A204.1 (cell line): ENCODE data around the gene ARHGAP6.

Experiments used
- FAIRE-seq: peaks from 2 replicates; lab custom pipeline; 2012; peaks lifted over from hg19 to GRCh38; lab: Jason Lieb, UNC

ARHGAP6 gene

DNA sequence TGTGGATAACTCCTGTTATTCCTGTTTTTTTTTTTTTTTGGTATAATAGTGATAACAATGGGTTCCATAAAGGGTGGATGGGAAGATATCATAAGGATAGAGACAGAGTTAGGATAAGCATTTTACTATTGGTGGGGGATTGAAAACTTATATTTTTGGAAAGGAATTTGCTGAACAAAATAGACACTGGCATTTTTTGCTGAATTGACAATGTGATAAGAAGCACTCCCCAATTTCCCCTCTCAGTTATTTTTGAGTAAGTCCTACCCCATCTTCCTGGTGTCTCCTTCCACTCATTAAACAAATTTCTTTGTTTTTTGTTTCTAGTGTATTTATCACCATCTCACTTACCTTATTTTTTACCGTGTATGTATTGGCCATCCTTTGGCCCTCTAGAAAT is 316.7 kb downstream of the ARHGAP6 start:
- no peak for FAIRE-seq

DNA sequence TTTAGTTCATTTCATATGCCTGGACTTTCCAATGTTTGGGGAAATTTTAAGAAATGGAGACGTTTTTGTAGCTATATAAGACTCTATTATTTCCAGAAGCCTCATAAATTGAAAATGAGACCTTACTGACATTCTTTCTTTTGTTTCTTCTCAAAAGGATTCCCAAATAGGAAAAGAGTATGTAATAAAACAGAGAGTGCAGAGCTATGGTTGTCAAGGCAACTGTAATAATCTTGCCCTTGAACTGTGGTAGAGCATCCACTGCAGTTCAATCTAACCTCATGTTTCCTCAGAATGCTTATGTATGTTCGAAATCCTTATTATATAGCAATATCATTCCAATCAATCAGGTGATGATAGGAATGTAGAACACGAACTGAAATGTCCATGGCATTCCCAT is 318.4 kb downstream of the ARHGAP6 start:
- no peak for FAIRE-seq

DNA sequence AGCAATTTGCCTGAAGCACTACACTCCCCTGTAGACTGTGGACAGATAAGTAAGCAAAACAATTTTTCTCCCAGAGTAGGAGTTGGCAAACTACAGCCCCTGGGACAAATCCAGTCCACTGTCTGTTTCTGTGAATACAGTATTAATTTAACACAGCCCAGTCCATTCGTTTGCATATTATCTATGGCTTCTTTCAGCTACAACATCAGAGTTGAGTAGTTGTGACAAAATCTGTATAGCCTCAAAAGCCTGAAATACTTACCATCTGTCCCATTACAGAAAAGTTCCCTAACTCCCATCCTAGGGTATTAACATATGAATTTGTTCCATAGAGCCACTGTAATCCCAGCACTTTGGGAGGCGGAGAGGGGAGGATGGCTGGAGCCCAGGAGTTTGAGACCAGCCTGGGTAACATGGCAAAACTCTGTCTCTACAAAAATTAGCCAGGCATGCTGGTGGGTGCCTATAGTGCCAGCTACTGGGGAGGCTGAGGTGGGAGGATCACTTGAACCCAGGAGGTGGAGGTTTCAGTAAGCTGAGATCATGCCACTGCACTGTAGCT is 319.5 kb downstream of the ARHGAP6 start:
- no peak for FAIRE-seq

DNA sequence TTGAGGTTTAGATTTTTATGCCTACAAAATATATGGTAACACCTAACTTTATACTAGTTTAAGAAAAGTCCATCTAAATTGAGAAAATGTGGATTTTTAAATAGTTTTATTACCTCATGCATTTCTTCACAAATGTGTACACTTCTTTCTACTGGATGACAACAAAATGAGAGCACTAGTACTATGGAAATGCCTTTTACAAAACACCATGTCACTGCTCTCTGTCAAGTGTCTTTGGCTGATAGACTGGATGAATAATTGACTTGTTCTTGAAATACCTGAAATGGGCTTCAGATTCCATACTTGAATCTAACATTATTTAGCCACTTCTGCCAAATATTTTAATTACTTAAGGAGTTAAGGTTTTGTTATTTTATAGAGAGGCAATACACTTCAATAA is 323.0 kb downstream of the ARHGAP6 start:
- no peak for FAIRE-seq

DNA sequence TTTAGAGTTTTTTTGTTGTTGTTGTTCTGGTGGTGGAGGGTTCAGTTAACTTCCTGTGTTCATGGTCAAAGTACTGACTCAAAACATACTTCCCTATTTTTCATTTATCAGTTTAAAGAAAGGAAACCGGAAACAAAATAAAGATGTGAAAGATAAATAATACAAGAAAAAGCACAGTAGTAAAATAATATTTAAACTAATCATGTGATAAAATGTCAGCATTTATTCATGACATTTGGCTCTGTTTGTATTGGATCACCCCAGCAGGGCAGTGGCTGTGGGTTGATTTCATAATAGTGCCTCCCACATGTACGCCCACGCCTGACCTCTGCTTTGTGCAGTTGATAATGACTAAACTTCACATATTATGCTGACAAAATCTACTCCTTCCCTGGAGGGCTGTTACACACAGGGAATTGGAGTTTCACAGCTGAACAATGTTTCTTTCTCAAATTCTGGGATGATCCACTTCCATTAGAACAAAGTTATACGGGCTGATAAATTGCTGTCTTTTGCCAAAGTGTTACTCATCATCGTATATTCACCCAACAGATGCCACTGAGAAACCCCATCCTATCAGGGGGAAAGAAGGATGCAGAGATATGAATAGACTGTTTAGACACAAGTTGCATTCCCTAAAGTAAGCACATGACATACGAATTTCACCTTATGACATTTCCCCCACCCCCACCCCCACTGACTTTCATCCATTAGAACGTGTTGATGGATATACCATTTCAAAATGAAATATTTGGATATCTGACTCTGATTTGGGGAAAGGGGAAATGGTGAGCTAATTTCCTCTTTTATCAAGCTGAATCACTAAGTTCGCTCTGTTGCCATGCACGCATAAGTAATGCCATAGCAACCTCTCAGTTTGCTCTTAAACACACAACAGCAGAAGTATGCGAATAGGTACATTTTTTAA is 324.2 kb downstream of the ARHGAP6 start:
- FAIRE-seq = no peak

DNA sequence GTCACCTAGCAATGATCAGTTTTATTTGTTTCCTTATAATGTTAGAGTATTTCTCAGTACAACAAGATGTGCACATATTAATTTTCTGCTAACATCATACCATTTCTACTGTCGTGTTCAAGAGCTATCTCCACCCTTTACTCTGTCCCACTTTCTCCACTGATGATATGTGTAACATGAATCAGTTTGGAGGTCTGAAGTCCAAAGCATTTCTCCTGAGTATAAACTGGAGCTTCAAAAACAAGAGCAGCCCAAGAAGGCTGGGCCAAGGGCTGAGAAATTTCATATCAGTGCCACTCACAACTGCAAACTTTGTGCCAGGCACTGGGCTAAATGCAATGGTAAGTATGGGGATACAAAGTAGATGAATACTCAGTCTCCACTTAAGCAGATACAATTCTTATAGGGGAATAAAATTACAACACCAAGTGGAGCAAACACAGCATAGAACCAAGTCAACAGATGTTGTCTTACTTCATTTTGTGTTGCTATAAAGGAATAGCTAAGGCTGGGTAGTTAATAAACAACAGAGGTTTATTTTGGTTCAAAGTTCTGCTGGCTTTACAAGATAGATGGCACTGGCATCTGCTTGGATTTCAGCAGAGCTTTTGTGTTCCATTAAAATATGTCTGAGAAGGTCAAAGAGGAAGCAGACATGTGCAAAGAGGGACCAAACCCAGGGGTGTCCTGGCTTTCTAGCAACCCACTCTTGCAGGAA is 328.3 kb downstream of the ARHGAP6 start:
- FAIRE-seq = no peak

DNA sequence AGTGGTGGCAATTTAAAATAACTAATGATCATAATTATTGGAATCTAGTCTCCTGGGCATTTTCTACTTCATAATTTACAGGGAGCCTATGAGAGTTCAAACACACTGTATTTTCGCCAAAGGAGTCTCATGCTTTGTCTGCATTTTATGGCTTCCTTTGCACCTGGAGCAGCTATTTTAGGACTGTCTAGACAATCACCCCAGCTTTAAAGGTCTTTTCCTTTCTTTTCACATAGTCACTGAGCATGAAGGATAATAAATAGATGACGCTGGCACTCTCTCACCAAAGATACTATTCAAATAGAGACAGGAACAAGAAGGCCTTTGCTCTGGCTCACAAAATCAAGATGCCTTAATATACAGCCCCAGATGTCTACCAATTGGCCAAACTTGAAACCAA is 329.5 kb downstream of the ARHGAP6 start:
- FAIRE-seq = no peak

DNA sequence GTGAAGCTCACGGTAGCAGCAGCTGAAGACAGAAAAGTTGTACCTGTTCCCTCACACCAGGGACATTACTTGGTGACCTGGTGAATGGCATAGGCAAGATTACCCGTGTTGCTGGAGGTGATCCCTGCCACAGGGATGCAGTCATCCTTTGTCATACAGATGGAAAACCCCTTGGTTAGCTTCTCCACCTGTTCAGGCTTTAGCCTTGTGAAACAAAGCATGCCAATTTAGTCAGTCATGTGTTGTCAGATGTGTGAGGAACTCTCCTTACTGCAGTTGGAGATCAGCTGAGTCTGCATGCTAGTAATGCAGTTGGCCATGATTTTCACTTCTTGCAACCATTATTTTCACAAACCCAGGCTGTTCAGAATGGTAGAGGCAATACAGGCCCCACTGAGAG is 331.6 kb downstream of the ARHGAP6 start:
- FAIRE-seq = no peak

DNA sequence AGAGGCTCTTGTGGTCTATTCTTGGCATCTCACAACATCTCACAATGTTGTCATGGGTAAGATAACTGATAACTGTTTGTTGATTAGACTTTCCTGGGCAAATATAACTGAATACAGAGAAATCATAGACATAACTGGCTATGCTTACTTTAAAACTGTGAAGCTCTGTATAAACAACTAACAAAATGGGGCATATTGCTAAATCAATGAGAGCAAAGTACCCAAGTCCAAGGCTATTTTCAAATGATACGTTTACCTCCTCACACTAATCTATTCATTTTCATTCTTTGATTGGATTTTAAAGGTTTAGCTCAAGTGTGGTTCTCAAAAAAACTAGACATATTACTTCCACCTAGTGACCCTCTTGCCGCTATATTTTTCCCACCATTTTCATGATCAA is 333.9 kb downstream of the ARHGAP6 start:
- FAIRE-seq = no peak

DNA sequence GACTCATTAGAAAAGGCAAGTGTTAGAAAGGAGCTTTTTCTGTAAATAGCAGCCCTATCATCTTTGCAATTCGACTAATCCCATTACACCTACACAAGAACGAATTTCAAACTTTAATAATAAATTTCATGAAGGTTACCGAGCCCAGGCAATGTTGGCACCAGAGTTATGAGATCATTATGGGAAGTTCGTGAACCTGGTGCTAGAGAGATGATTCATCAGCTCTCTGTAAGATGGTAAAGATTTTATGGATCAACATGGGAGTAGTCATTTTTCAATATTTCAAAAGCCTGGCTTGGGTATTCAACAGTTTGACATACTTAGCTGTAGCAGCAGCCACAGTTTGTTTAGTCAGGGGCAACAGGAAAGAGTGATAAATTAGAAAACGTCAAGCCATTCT is 336.7 kb downstream of the ARHGAP6 start:
- FAIRE-seq = no peak

DNA sequence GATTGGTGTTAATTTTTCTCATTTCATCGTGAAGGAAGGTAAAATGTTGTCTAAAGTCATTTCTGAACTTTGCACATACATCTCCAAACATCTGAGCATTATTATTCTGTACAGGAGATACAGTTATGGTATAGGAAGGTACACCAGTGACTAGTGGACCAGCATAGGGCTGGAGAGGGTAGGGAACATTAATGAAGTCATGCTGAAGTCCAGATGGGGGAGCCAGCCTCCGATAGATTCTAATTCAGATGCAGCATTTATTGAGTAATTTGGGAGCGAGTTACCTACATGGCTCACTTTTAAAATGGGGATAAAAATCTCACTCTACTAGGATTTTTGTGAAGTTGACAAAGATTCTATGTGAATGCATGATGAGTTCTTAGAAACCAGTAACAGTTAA is 337.6 kb downstream of the ARHGAP6 start:
- no peak for FAIRE-seq

DNA sequence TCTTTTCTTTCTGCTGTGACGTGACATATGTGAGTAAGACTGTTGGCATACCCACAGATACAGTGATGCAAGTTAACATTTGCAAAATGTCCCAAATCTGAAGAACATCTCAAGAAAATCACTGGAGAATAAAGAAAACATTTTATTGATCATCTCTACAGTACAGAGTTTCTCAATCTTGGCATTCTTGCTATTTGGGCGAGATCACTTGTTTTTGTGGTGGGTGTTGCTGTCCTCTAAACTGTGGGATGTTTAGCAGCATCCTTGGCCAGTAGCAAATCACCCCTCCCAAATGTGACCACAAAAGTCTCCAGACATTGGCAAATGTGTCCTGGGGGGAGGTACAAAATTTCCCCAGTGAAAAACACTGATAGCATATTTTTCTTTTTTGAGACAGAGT is 343.7 kb downstream of the ARHGAP6 start:
- FAIRE-seq = no peak

DNA sequence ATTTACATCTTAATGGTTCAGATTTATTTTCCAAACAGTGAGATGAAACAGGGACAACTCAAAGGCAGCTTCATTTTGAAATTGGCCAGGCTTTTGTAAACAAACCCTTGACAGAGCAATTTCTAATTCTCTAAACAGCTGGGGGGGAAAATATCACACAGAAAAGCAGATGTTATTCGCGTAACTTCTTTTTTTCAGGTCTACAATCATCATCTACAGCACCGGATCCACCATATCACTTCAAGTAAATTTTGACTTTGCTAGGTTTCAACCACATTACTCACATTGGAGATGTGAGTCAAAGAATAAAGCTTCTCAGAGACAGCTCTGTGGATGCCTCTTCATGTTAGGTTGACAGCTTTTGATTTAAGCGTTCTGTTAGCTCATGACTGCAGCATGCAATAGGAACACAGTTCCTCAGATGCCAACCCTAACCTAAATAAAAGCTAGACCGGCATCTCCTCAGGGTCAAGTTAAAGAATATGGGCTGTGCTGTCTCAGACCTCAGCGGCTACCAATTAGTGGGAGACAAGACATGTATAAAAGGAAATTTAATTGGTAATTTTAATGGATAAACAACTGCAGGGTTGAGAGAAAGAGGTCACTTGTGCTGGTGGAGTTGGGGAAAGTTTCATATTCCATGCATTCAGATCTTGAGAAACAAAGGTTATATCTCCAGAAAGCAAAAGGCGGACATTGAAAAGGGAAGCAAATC is 345.8 kb downstream of the ARHGAP6 start:
- no peak for FAIRE-seq

DNA sequence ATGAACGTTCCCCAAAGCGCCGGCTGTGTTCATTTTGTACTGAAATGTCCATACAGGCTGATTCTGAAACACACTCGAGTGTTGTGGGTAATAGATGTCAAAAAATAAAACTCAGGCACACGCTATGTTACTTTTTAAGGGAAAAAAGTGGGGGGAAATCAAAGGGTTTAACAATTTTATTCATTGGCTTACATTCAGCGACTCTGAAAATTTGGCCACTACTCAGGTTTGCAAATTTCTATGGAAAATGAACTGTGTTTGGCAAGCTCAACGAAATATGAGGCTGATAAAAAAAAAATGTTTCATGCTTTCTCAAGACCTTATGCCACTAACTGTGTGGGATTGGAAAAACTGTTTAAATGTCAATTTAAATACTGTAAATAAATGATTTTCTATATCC is 354.0 kb downstream of the ARHGAP6 start:
- FAIRE-seq = no peak

DNA sequence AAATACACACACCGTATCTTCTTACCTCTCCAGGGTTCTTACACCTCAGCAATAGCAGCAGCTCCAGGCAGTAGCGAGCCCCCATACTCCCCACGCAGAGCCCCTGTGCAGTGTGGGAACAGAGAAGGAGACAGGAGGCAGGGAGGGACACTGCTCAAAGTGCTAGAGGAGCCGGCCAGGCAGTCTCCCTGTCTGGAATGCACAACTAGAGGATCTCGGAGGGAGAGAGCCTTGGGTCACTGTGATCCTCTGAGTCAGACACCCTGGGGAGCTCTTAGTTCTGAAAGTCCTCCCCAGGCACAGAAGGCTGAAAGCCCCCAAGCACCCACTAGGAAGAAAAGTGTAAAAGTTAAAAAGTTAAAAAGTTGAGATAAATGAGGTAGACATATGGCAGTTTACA is 356.5 kb downstream of the ARHGAP6 start:
- FAIRE-seq = no peak

DNA sequence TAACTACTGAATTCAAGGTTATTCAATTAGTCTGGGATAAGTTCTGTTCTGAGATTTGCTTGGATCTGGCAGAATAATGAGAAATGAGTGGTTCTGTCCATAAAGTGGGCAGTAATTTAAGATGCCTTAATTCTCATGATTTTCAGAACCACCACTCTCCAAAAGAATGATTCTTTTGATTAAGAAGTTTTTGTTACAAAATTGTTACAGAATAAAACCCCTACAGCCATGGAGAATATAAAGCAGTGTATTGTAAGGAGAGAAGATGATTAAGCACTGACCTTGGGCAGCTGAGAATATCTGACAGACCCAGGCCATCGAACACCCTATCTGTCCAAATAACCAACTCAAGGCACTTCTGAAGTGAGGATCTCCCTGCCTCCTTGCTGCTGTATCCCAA is 360.1 kb downstream of the ARHGAP6 start:
- FAIRE-seq = no peak

DNA sequence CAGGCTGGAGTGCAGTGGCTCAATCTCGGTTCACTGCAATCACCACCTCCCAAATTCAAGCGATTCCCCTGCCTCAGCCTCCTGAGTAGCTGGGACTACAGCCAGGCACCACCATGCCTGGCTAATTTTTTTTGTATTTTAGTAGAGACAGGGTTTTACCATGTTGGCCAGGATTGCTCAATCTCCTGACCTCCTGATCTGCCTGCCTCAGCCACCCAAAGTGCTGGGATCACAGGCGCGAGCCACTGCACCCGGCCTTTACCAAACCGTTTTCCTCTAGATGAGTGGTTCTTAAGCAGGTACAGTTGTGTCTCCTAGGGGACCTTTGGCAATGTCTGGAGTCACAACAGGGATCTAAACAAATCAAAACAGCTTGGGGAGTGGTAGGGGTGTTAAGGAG is 360.9 kb downstream of the ARHGAP6 start:
- no peak for FAIRE-seq

DNA sequence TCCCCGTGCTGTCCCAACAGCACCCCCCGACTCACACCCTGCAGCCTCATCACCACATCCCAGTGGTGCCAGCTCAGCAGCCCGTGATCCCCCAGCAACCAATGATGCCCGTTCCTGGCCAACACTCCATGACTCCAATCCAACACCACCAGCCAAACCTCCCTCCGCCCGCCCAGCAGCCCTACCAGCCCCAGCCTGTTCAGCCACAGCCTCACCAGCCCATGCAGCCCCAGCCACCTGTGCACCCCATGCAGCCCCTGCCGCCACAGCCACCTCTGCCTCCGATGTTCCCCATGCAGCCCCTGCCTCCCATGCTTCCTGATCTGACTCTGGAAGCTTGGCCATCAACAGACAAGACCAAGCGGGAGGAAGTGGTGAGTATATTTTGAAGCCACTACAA is 367.1 kb downstream of the ARHGAP6 start:
- no peak for FAIRE-seq

DNA sequence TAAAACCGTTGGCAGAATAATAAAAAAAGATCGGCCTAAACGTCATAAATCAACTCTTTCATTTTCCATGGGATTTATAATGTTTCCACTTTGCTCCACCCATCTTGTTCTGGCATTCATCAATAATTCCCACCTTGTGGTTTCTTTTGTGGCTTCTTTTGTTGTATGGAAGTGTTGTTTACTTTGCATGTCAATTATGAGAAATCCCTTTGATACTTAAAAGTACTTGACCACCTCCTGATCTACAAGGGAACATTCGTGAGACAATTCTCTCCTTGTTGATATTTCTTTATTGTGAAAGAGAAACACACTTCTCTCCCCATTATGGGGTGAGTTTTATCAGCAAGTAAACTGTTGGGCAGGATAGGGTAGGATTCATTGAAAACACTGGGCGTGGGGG is 369.7 kb downstream of the ARHGAP6 start:
- no peak for FAIRE-seq

DNA sequence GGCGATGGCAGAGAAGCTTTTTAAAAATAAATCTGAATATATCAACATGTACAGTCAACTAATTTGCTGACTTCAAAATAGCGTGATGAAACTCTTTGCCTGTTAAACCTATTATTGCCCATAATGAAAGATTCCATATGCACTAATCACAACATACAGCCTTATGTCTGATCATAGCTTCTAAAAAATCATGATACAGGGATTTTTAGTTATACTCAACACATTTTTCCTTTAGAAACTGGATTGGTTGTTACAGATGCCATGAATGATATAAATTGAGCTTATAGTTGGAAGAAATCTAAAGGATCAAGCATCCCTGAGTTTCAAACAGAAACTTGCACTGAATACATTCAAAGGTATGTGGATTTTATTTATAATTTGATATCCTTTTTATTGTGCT is 372.6 kb downstream of the ARHGAP6 start, which contains the start of gene AMELX:
AMELX (plus strand) TSS at position 301 of the 400 bp plus-strand sequence. CDS start 1,376 bp downstream, outside the sequence.
- FAIRE-seq = no peak

DNA sequence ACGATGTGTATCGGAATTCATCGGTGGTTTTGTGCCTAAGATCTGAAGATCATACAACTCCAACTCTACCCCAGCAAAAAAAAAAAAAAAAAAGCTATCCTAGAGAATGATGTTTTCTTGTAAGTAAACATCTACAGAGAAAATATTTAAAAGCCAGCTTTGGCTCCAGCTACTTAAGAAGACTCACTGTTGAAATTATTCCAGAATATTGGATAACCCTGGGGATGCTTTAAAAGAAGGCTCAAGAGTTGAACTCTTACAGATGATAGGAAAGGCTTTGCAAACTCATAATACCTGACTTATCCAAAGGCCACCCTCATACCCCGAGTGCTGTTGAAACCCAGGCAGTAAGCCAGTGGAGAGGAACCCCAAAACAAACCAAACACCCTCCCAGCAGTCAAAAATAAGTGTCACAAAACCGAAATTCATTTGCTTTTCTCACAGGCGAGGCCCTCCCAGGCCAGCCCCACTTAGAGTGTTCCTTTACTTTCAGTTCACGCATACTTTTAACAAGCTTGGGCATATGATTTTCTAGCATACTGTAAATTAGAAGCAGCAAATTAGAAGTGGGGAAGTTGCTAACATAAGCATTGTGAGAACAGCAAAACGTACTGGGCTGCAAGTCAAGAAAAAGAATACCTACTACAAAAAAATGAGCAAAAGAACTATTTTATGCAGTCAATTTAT is 375.2 kb downstream of the ARHGAP6 start:
- no peak for FAIRE-seq

DNA sequence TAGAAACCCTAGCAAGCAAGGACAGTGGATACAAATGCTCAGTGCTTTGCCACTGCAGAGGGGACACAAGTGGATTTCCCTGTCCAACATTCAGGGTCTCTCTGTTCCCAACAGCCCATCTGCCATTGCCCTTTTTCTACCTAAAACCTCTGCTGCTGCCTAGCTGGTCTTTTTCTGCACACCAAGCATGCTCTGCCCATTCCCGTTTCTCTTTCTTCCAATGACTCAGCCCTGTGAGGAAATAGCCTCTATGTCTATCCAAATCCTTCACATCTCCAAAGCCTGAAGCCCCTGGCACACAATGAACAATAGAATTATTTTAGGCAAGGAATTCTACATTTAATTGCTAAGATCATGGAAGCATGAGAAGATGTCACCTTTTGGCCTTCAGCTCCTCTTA is 378.2 kb downstream of the ARHGAP6 start:
- FAIRE-seq = no peak
